ENCODE results near the gene TTC22.

Gene TTC22

GRCh38 chr1:54745274-54745673 lies 55.8 kb downstream of the TTC22 start:
- DNase-seq: no peak

GRCh38 chr1:54744696-54745095 lies 56.4 kb downstream of the TTC22 start:
- no peak for DNase-seq

GRCh38 chr1:54743416-54744226 lies 57.5 kb downstream of the TTC22 start:
- no peak for DNase-seq

GRCh38 chr1:54742282-54742681 lies 58.8 kb downstream of the TTC22 start:
- DNase-seq: no peak

GRCh38 chr1:54741531-54741930 lies 59.6 kb downstream of the TTC22 start:
- DNase-seq: no peak

- DNase-seq: no peak
Observed at GRCh38 chr1:54738244-54738643, 62.9 kb downstream of the TTC22 start.

- no peak for DNase-seq
Observed at GRCh38 chr1:54736685-54737084, 64.4 kb downstream of the TTC22 start.
